GM23338 (cell line): Measurements from ENCODE around the gene CAMSAP3. TPM values are rescaled to one million over a fixed set of nuclear protein-coding genes. Genes with fewer than 3 reads are reported as not detected.
"Not testable (repeated sequence)": the region's sequence is repeated elsewhere in the genome, so short reads cannot be mapped to it uniquely, and the experiment has no call there.

Source experiments
- ATAC-seq: fragments of 200-7000 bp; cut with Tn5 transposase; 3 replicates; pipeline ENCODE4 v1.9.1; 2020
- DNase-seq: peaks from one replicate; pipeline ENCODE4 v3.0.0-alpha.2; 2015; ENCODE audit warnings: low spot score
- H2AFZ ChIP-seq: fragments of 200-600 bp; sonication (generic); 2 replicates; pipeline ENCODE4 v1.8.0; 2016; ENCODE audit warnings: antibody characterized with exemption, mild to moderate bottlenecking, moderate library complexity
- H3F3A ChIP-seq: fragments of 200-600 bp; sonication (generic); replicated peaks from 2 replicates; pipeline ENCODE4 v1.8.0; 2017; ENCODE audit warnings: antibody characterized with exemption, mixed run types, low read depth
- H3K27ac ChIP-seq: fragments of 200-600 bp; sonication (generic); 2 replicates; pipeline ENCODE4 v1.6.1; 2016; ENCODE audit warnings: low read depth
- H3K27me3 ChIP-seq: fragments of 200-600 bp; sonication (generic); 2 replicates; pipeline ENCODE4 v1.8.0; 2016; ENCODE audit warnings: mild to moderate bottlenecking, mixed run types, moderate library complexity; ENCODE audit not compliant: insufficient read depth
- H3K36me3 ChIP-seq: fragments of 200-600 bp; sonication (generic); 2 replicates; pipeline ENCODE4 v1.8.0; 2016; ENCODE audit warnings: mild to moderate bottlenecking; ENCODE audit not compliant: insufficient read depth
- H3K4me1 ChIP-seq: fragments of 200-600 bp; sonication (generic); 2 replicates; pipeline ENCODE4 v1.8.0; 2016; ENCODE audit warnings: mild to moderate bottlenecking, moderate library complexity; ENCODE audit not compliant: insufficient read depth
- H3K4me2 ChIP-seq: fragments of 200-600 bp; sonication (generic); 2 replicates; pipeline ENCODE4 v1.7.1; 2017; ENCODE audit warnings: mixed run types
- H3K4me3 ChIP-seq: fragments of 200-600 bp; sonication (generic); 2 replicates; pipeline ENCODE4 v1.6.1; 2016; ENCODE audit warnings: mixed run types
- H3K79me2 ChIP-seq: fragments of 200-600 bp; sonication (generic); replicated peaks from 2 replicates; pipeline ENCODE4 v1.8.0; 2017; ENCODE audit warnings: mild to moderate bottlenecking; ENCODE audit not compliant: insufficient read depth
- H3K9me2 ChIP-seq: fragments of 200-600 bp; sonication (generic); 2 replicates; pipeline ENCODE4 v1.8.0; 2017; ENCODE audit not compliant: insufficient read depth
- H4K20me1 ChIP-seq: fragments of 200-600 bp; sonication (generic); replicated peaks from 2 replicates; pipeline ENCODE4 v1.8.0; 2017; ENCODE audit warnings: mild to moderate bottlenecking; ENCODE audit not compliant: insufficient read depth
- H3K27ac Mint-ChIP-seq: 2 replicates; pipeline ENCODE4 v1.8.0; 2020; ENCODE audit warnings: inconsistent platforms, mild to moderate bottlenecking, moderate library complexity, mixed read lengths
- H3K27me3 Mint-ChIP-seq: 3 replicates; pipeline ENCODE4 v1.8.0; 2022; ENCODE audit warnings: low read depth, mild to moderate bottlenecking, moderate library complexity, mixed read lengths, inconsistent platforms; ENCODE audit not compliant: insufficient read depth, poor library complexity
- H3K36me3 Mint-ChIP-seq: 3 replicates; pipeline ENCODE4 v1.8.0; 2021; ENCODE audit warnings: low read depth, mild to moderate bottlenecking, inconsistent platforms, moderate library complexity, mixed read lengths
- H3K4me1 Mint-ChIP-seq: 3 replicates; pipeline ENCODE4 v1.8.0; 2020; ENCODE audit warnings: mild to moderate bottlenecking, inconsistent platforms, mixed read lengths
- H3K4me3 Mint-ChIP-seq: 3 replicates; pipeline ENCODE4 v1.8.0; 2021; ENCODE audit warnings: moderate library complexity, mild to moderate bottlenecking, inconsistent platforms, mixed read lengths
- H3K9me3 Mint-ChIP-seq: 3 replicates; pipeline ENCODE4 v1.8.0; 2020; ENCODE audit warnings: moderate library complexity, mild to moderate bottlenecking, inconsistent platforms, mixed read lengths
- CREB1 ChIP-seq: fragments of 250-450 bp; sonication (Bioruptor Pico); IDR thresholded peaks from 2 replicates; pipeline ENCODE4 v1.5.0; 2020; ENCODE audit warnings: low read depth, mild to moderate bottlenecking, moderate library complexity
- EZH2phosphoT487 ChIP-seq: fragments of 200-600 bp; sonication (generic); IDR thresholded peaks from one replicate; pipeline ENCODE4 v1.8.1; 2018; ENCODE audit warnings: antibody characterized with exemption; ENCODE audit not compliant: unreplicated experiment
- NANOG ChIP-seq: IDR thresholded peaks from 2 replicates; pipeline ENCODE4 v1.6.1; 2016; ENCODE audit warnings: antibody characterized with exemption, borderline replicate concordance
- POLR2AphosphoS5 ChIP-seq: IDR thresholded peaks from 2 replicates; pipeline ENCODE4 v1.6.1; 2016; ENCODE audit warnings: antibody characterized with exemption, low read depth
- polyA plus RNA-seq: library from polyadenylated mRNA; unstranded; fragments of >200 nt; fragmentation: Nextera tagmentation; extraction: Ambion mirVana; gene quantifications from 2 replicates; pipeline ENCODE4 v1.2.1, GENCODE V29; 2016
- total RNA-seq: library from RNA; depleted of rRNA; stranded (reverse); fragments of >200 nt; shearing (Covaris generic); gene quantifications from 2 replicates; pipeline ENCODE4 v1.2.3, GENCODE V29; 2014
- TF ChIP-seq, protein P1 (sequence below): fragments of 250-450 bp; sonication (Bioruptor Pico); IDR thresholded peaks from 2 replicates; pipeline ENCODE4 v1.5.0; 2020; ENCODE audit warnings: mild to moderate bottlenecking, moderate library complexity
- TF ChIP-seq, protein P2 (sequence below), 2 experiments: fragments of 200-600 bp in 1 of 2; sonication (generic) in 1 of 2; conservative IDR thresholded peaks; 2 replicates each; pipeline versions ENCODE4 v1.5.1 to v1.6.1; 2016 to 2017; ENCODE audit warnings: antibody characterized with exemption in 2 of 2, low read depth in 2 of 2, mild to moderate bottlenecking in 2 of 2, moderate library complexity in 1 of 2

The CAMSAP3 gene
- total and polyA plus RNA-seq, 2 experiments from 2014 or later: 6.4 to 32.2 TPM

DNA sequence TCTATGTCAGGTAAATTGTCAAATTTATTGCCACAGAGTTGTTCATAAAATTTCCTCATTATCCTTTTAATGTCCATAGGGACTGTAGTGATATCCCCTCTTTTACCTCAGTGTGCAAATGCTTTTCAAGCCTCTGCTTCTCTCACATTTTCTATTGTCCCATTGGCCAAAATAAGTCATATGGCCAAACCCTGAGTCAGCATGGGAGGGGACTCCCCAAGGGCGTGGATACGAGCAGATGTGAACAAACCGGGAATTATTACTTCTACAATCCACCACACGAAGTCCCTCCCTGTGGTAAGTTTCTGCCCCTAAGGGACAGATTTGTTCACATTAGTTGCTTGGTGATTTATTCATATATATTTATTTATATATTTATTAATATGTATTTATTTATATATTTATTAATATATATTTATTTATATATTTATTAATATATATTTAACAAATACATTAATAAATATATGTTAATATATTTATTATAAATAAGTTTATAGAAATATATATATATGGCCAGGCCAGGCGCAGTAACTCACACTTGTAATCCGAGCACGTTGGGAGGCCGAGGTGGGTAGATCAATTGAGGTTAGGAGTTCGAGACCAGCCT is 20.1 kb upstream of the CAMSAP3 start:
- Histone ChIP-seq H3F3A (no peaks in the 10 kb centered on the region), H3K79me2 (no peaks in the 10 kb centered on the region), H3K9me2 (no peaks in the 10 kb centered on the region), H2AFZ (no peak overlapping the region), H3K36me3 (no peaks in the 10 kb centered on the region), H3K27me3 (no peaks in the 10 kb centered on the region), H3K4me3 (no peak overlapping the region), H4K20me1 (no peaks in the 10 kb centered on the region), H3K4me2 (no peak overlapping the region), H3K27ac (no peak overlapping the region), H3K4me1 (no peaks in the 10 kb centered on the region)
- Mint-ChIP-seq H3K4me1 (no peaks in the 10 kb centered on the region), H3K27me3 (peaks cover 6% of the 10 kb centered on the region), H3K36me3 (no peaks in the 10 kb centered on the region), H3K4me3 (no peak overlapping the region), H3K27ac (no peak overlapping the region), H3K9me3 (no peaks in the 10 kb centered on the region)
- ATAC-seq (no peak), DNase-seq (no peak)
- no peak for TF ChIP-seq EZH2phosphoT487
- TF ChIP-seq, protein P1, sequence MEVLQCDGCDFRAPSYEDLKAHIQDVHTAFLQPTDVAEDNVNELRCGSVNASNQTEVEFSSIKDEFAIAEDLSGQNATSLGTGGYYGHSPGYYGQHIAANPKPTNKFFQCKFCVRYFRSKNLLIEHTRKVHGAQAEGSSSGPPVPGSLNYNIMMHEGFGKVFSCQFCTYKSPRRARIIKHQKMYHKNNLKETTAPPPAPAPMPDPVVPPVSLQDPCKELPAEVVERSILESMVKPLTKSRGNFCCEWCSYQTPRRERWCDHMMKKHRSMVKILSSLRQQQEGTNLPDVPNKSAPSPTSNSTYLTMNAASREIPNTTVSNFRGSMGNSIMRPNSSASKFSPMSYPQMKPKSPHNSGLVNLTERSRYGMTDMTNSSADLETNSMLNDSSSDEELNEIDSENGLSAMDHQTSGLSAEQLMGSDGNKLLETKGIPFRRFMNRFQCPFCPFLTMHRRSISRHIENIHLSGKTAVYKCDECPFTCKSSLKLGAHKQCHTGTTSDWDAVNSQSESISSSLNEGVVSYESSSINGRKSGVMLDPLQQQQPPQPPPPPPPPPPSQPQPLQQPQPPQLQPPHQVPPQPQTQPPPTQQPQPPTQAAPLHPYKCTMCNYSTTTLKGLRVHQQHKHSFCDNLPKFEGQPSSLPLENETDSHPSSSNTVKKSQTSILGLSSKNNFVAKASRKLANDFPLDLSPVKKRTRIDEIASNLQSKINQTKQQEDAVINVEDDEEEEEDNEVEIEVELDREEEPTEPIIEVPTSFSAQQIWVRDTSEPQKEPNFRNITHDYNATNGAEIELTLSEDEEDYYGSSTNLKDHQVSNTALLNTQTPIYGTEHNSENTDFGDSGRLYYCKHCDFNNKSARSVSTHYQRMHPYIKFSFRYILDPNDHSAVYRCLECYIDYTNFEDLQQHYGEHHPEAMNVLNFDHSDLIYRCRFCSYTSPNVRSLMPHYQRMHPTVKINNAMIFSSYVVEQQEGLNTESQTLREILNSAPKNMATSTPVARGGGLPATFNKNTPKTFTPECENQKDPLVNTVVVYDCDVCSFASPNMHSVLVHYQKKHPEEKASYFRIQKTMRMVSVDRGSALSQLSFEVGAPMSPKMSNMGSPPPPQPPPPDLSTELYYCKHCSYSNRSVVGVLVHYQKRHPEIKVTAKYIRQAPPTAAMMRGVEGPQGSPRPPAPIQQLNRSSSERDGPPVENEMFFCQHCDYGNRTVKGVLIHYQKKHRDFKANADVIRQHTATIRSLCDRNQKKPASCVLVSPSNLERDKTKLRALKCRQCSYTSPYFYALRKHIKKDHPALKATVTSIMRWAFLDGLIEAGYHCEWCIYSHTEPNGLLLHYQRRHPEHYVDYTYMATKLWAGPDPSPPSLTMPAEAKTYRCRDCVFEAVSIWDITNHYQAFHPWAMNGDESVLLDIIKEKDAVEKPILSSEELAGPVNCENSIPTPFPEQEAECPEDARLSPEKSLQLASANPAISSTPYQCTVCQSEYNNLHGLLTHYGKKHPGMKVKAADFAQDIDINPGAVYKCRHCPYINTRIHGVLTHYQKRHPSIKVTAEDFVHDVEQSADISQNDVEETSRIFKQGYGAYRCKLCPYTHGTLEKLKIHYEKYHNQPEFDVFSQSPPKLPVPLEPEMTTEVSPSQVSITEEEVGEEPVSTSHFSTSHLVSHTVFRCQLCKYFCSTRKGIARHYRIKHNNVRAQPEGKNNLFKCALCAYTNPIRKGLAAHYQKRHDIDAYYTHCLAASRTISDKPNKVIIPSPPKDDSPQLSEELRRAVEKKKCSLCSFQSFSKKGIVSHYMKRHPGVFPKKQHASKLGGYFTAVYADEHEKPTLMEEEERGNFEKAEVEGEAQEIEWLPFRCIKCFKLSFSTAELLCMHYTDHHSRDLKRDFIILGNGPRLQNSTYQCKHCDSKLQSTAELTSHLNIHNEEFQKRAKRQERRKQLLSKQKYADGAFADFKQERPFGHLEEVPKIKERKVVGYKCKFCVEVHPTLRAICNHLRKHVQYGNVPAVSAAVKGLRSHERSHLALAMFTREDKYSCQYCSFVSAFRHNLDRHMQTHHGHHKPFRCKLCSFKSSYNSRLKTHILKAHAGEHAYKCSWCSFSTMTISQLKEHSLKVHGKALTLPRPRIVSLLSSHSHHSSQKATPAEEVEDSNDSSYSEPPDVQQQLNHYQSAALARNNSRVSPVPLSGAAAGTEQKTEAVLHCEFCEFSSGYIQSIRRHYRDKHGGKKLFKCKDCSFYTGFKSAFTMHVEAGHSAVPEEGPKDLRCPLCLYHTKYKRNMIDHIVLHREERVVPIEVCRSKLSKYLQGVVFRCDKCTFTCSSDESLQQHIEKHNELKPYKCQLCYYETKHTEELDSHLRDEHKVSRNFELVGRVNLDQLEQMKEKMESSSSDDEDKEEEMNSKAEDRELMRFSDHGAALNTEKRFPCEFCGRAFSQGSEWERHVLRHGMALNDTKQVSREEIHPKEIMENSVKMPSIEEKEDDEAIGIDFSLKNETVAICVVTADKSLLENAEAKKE (CRISPR knock-in tag): no peak
- TF ChIP-seq CREB1: no peak
- no peak for TF ChIP-seq POLR2AphosphoS5
- no peak for TF ChIP-seq NANOG
- TF ChIP-seq, protein P2, sequence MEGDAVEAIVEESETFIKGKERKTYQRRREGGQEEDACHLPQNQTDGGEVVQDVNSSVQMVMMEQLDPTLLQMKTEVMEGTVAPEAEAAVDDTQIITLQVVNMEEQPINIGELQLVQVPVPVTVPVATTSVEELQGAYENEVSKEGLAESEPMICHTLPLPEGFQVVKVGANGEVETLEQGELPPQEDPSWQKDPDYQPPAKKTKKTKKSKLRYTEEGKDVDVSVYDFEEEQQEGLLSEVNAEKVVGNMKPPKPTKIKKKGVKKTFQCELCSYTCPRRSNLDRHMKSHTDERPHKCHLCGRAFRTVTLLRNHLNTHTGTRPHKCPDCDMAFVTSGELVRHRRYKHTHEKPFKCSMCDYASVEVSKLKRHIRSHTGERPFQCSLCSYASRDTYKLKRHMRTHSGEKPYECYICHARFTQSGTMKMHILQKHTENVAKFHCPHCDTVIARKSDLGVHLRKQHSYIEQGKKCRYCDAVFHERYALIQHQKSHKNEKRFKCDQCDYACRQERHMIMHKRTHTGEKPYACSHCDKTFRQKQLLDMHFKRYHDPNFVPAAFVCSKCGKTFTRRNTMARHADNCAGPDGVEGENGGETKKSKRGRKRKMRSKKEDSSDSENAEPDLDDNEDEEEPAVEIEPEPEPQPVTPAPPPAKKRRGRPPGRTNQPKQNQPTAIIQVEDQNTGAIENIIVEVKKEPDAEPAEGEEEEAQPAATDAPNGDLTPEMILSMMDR (conservative IDR thresholded peaks at IDR 0.05; ENCODE audit: low read depth in 2 of 2): no peak

DNA sequence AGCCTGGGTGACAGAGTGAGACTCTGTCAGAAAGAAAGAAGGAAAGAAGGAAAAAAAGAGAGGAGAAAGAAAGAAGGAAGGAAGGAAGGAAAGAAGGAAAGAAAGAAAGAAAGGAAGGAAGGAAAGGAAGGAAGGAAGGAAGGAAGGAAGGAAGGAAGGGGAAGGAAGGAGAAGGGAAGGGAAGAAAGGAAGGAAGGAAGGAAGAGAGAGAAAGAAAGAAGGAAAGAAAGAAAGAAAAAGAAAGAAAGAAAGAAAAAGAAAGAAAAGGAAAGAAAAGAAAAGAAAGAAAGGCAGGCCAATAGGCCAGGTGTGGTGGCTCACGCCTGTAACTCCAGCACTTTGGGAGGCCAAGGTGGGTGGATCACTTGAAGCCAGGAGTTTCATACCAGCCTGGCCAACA is 18.2 kb upstream of the CAMSAP3 start:
- H3K36me3 Mint-ChIP-seq, H2AFZ ChIP-seq, H3K4me3 Mint-ChIP-seq, H3K79me2 ChIP-seq, H4K20me1 ChIP-seq, ATAC-seq, H3K4me1 ChIP-seq, H3K27me3 Mint-ChIP-seq, H3K36me3 ChIP-seq, H3K9me2 ChIP-seq, H3K4me3 ChIP-seq, H3K9me3 Mint-ChIP-seq, H3K27ac ChIP-seq, H3K4me2 ChIP-seq, H3K4me1 Mint-ChIP-seq, H3K27me3 ChIP-seq, H3F3A ChIP-seq, H3K27ac Mint-ChIP-seq, DNase-seq: not testable (repeated sequence)
